K562 (cell line): Measurements from ENCODE around the gene PTGR1. TPM values are rescaled to one million over a fixed set of nuclear protein-coding genes. Genes with fewer than 3 reads are reported as not detected.

Experiments
- BHLHE40 ChIP-seq: IDR thresholded peaks from 2 replicates; pipeline ENCODE4 v1.6.1; 2011; ENCODE audit warnings: low read length, improper control_type of control experiment
- C11orf30 ChIP-seq: fragments of 450-650 bp; IDR thresholded peaks from 2 replicates; pipeline ENCODE4 v1.6.1; 2016; ENCODE audit warnings: low read depth, mild to moderate bottlenecking
- CBX2 ChIP-seq: fragments of 200-600 bp; sonication (generic); IDR thresholded peaks from one replicate; pipeline ENCODE4 v1.6.1; 2012; ENCODE audit warnings: mild to moderate bottlenecking, low read length, inconsistent platforms; ENCODE audit not compliant: insufficient read depth, poor library complexity, severe bottlenecking
- CCNT2 ChIP-seq: IDR thresholded peaks from 2 replicates; pipeline ENCODE4 v1.6.1; 2011; ENCODE audit warnings: borderline replicate concordance, low read depth, mild to moderate bottlenecking, moderate library complexity, mixed read lengths, low read length; ENCODE audit not compliant: insufficient read length; ENCODE audit errors: extremely low read depth
- DPF2 ChIP-seq: fragments of 450-650 bp; IDR thresholded peaks from 2 replicates; pipeline ENCODE4 v1.6.1; 2016
- FOXP4 ChIP-seq: sonication (generic); formaldehyde crosslinking; IDR thresholded peaks from 2 replicates; pipeline ENCODE4 v1.8.0; 2022; ENCODE audit warnings: mild to moderate bottlenecking, missing genetic modification reagents, borderline replicate concordance
- JUNB ChIP-seq: fragments of 450-650 bp; formaldehyde crosslinking; conservative IDR thresholded peaks from 2 replicates; pipeline ENCODE4 v1.4.0; 2020; ENCODE audit warnings: mild to moderate bottlenecking
- KAT8 ChIP-seq: fragments of 450-650 bp; IDR thresholded peaks from 2 replicates; pipeline ENCODE4 v1.6.1; 2016; ENCODE audit warnings: low read depth, mild to moderate bottlenecking
- MECOM ChIP-seq: fragments of 250-450 bp; sonication (Bioruptor Pico); IDR thresholded peaks from 2 replicates; pipeline ENCODE4 v1.8.0; 2022; ENCODE audit warnings: inconsistent platforms
- NCOR1 ChIP-seq: fragments of 450-650 bp; IDR thresholded peaks from 2 replicates; pipeline ENCODE4 v1.6.1; 2016; ENCODE audit warnings: mild to moderate bottlenecking, moderate library complexity
- NFXL1 ChIP-seq: fragments of 450-650 bp; formaldehyde crosslinking; IDR thresholded peaks from 2 replicates; pipeline ENCODE4 v1.4.0; 2021; ENCODE audit warnings: mild to moderate bottlenecking
- NR1H2 ChIP-seq: sonication (generic); formaldehyde crosslinking; IDR thresholded peaks from 2 replicates; pipeline ENCODE4 v1.4.0; 2020; ENCODE audit warnings: mild to moderate bottlenecking, missing genetic modification reagents
- PHB ChIP-seq: fragments of 250-450 bp; sonication (Bioruptor Pico); IDR thresholded peaks from 2 replicates; pipeline ENCODE4 v1.5.0; 2021
- POLR2A ChIP-seq: fragments of 450-650 bp; conservative IDR thresholded peaks from 2 replicates; pipeline ENCODE4 v1.6.1; 2016
- RBM17 ChIP-seq: fragments of 200-400 bp; formaldehyde crosslinking; IDR thresholded peaks from 2 replicates; pipeline ENCODE4 v1.6.1; 2017; ENCODE audit warnings: low read depth, mild to moderate bottlenecking, low read length, borderline replicate concordance
- SMARCA5 ChIP-seq: fragments of 450-650 bp; IDR thresholded peaks from 2 replicates; pipeline ENCODE4 v1.6.1; 2016
- TAL1 ChIP-seq: fragments of 450-650 bp; IDR thresholded peaks from 2 replicates; pipeline ENCODE4 v1.6.1; 2016; ENCODE audit warnings: mild to moderate bottlenecking
- TEAD1 ChIP-seq, 2 experiments: fragments of 450-650 bp in 1 of 2; sonication (generic) in 1 of 2; formaldehyde crosslinking; IDR thresholded peaks; 2 replicates each; pipeline versions ENCODE4 v1.4.0 to v1.8.0; 2020 to 2022; ENCODE audit warnings: mild to moderate bottlenecking in 2 of 2, missing genetic modification reagents in 1 of 2
- XRCC3 ChIP-seq: fragments of 450-650 bp; IDR thresholded peaks from 2 replicates; pipeline ENCODE4 v1.6.1; 2017; ENCODE audit warnings: mild to moderate bottlenecking, moderate library complexity
- ZBTB12 ChIP-seq: fragments of 250-450 bp; sonication (Bioruptor Pico); IDR thresholded peaks from 2 replicates; pipeline ENCODE4 v1.4.0; 2020
- ZNF311 ChIP-seq: fragments of 250-450 bp; sonication (Bioruptor Pico); IDR thresholded peaks from 2 replicates; pipeline ENCODE4 v1.4.0; 2020; ENCODE audit warnings: mild to moderate bottlenecking, moderate library complexity
- ZNF561 ChIP-seq: fragments of 450-650 bp; formaldehyde crosslinking; conservative IDR thresholded peaks from 2 replicates; pipeline ENCODE4 v1.4.0; 2020; ENCODE audit warnings: mild to moderate bottlenecking, moderate library complexity
- polyA plus RNA-seq, 8 experiments: library from polyadenylated mRNA; depleted of rRNA in 4 of 8; stranded (reverse) in 5 of 8; unstranded in 3 of 8; fragments of >200 nt; fragmentation: Nextera tagmentation in 2 of 8; fragmentation: Illumina TruSeq in 1 of 8; extraction: Ambion mirVana in 2 of 8; extraction: Trizol in 1 of 8; gene quantifications; 2 replicates each; pipeline versions ENCODE4 v1.2.1 to v1.2.3, GENCODE V29; 2011 to 2014; ENCODE audit warnings: inconsistent platforms in 1 of 8, missing spikeins in 1 of 8
- total RNA-seq, 7 experiments: library from RNA; depleted of rRNA in 6 of 7; stranded (reverse); fragments of >200 nt in 6 of 7; fragmentation: Illumina TruSeq in 2 of 7; extraction: Trizol in 2 of 7; gene quantifications; 2 replicates each; pipeline versions ENCODE4 v1.2.1 to v1.2.3, GENCODE V29; 2011 to 2021; ENCODE audit warnings: low replicate concordance in 1 of 7
- TF ChIP-seq, protein P1 (sequence below): sonication (generic); formaldehyde crosslinking; IDR thresholded peaks from 2 replicates; pipeline ENCODE4 v1.8.1; 2023; ENCODE audit warnings: mild to moderate bottlenecking, missing genetic modification reagents, moderate library complexity
- TF ChIP-seq, protein P2 (sequence below), 2 experiments: fragments of 150-350 bp in 1 of 2; IDR thresholded peaks; 2 replicates each; pipeline ENCODE4 v1.6.1; 2012 to 2016; ENCODE audit warnings: low read depth in 2 of 2, low read length in 2 of 2, mild to moderate bottlenecking in 1 of 2, moderate library complexity in 1 of 2

The PTGR1 gene
- total and polyA plus RNA-seq, 9 of the 15 experiments (the other 6 are each of a cell fraction or from before 2014, with no cell fraction given) = 0.22 TPM; not detected in 8

DNA sequence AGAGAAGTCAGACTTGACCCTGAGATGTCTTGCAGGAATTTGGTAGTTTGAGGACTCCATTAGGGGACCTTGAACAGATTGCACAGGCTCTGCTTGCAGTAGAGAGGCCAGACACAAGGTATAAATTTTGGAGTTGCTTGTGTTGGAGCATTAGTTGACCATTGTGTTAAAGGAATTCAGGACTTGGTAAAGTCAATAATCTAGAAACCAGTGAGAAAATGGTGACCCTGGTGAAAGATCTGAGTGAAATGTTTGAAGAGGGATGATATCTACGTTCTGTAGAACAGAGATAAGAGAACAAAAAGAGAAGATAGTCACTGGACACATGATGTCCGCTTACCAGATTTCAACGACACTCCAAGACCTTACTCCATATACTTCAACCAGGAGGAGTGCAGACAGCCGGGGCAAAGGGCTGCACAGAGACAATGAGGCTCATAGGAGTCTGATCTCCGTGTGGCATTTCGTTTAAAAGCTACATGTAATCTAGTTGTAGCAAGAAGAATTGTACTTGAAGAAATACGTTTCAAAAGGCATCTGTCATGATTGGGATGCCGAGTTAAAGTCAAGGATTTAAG lies 44.8 kb upstream of the PTGR1 start (continued):
- no peak for TF ChIP-seq FOXP4 (CRISPR knock-in tag)
- TF ChIP-seq BHLHE40 = no peak
- TF ChIP-seq ZNF311 (CRISPR knock-in tag) = no peak
- TF ChIP-seq KAT8 = no peak
- no peak for TF ChIP-seq NR1H2 (CRISPR knock-in tag)
- no peak for TF ChIP-seq MECOM
- no peak for TF ChIP-seq XRCC3
- TF ChIP-seq C11orf30 = no peak
- no peak for TF ChIP-seq RBM17
- no peak for TF ChIP-seq ZNF561 (CRISPR knock-in tag)
- TF ChIP-seq JUNB = no peak
- no peak for TF ChIP-seq NFXL1 (CRISPR knock-in tag)
- no peak for TF ChIP-seq ZBTB12 (CRISPR knock-in tag)
- TF ChIP-seq DPF2 = peak; percentile 71; the same call in 1 of the 2 replicates
- TF ChIP-seq, protein P1, sequence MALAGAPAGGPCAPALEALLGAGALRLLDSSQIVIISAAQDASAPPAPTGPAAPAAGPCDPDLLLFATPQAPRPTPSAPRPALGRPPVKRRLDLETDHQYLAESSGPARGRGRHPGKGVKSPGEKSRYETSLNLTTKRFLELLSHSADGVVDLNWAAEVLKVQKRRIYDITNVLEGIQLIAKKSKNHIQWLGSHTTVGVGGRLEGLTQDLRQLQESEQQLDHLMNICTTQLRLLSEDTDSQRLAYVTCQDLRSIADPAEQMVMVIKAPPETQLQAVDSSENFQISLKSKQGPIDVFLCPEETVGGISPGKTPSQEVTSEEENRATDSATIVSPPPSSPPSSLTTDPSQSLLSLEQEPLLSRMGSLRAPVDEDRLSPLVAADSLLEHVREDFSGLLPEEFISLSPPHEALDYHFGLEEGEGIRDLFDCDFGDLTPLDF (CRISPR knock-in tag) = no peak
- TF ChIP-seq CCNT2 = no peak
- no peak for TF ChIP-seq POLR2A
- TF ChIP-seq, protein P2, sequence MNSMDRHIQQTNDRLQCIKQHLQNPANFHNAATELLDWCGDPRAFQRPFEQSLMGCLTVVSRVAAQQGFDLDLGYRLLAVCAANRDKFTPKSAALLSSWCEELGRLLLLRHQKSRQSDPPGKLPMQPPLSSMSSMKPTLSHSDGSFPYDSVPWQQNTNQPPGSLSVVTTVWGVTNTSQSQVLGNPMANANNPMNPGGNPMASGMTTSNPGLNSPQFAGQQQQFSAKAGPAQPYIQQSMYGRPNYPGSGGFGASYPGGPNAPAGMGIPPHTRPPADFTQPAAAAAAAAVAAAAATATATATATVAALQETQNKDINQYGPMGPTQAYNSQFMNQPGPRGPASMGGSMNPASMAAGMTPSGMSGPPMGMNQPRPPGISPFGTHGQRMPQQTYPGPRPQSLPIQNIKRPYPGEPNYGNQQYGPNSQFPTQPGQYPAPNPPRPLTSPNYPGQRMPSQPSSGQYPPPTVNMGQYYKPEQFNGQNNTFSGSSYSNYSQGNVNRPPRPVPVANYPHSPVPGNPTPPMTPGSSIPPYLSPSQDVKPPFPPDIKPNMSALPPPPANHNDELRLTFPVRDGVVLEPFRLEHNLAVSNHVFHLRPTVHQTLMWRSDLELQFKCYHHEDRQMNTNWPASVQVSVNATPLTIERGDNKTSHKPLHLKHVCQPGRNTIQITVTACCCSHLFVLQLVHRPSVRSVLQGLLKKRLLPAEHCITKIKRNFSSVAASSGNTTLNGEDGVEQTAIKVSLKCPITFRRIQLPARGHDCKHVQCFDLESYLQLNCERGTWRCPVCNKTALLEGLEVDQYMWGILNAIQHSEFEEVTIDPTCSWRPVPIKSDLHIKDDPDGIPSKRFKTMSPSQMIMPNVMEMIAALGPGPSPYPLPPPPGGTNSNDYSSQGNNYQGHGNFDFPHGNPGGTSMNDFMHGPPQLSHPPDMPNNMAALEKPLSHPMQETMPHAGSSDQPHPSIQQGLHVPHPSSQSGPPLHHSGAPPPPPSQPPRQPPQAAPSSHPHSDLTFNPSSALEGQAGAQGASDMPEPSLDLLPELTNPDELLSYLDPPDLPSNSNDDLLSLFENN (IDR thresholded peaks at IDR 0.05; ENCODE audit: low read depth in 2 of 2, low read length in 2 of 2) = 0 out of 4 replicates have a peak, but pooled peaks of 1 of the 2 experiments have one; percentile 20
- TF ChIP-seq TAL1 = peak; percentile 67
- no peak for TF ChIP-seq SMARCA5
- 0 out of 2 replicates have a peak, but pooled peaks have one; percentile 12 for TF ChIP-seq NCOR1
- no peak for TF ChIP-seq TEAD1 (CRISPR knock-in tag; IDR thresholded peaks at IDR 0.05)
- TF ChIP-seq PHB (CRISPR knock-in tag) = no peak
- no peak for TF ChIP-seq CBX2
